Keratinocyte (primary cell): Measurements from ENCODE around the gene IVNS1ABP. TPM values are rescaled to one million over a fixed set of nuclear protein-coding genes. Genes with fewer than 3 reads are reported as not detected.

ENCODE experiments used
- DNase-seq: peaks from one replicate; pipeline ENCODE4 v3.0.0-alpha.2; 2011; ENCODE audit warnings: low read depth, missing footprints, low spot score
- FAIRE-seq: peaks from 2 replicates; lab custom pipeline; 2011; peaks lifted over from hg19 to GRCh38; lab: Jason Lieb, UNC
- H2AFZ ChIP-seq: 2 replicates; pipeline ENCODE4 v1.6.0; 2012; ENCODE audit warnings: low read length, control low read depth, inconsistent platforms; ENCODE audit not compliant: control insufficient read depth
- H3K27ac ChIP-seq: 2 replicates; pipeline ENCODE4 v1.5.1; 2011; ENCODE audit warnings: low read length; ENCODE audit not compliant: control insufficient read depth, insufficient read depth
- H3K27me3 ChIP-seq: 3 replicates; pipeline ENCODE4 v1.6.0; 2011; ENCODE audit warnings: low read length; ENCODE audit not compliant: control insufficient read depth, insufficient read depth; ENCODE audit errors: extremely low read depth
- H3K36me3 ChIP-seq, 2 experiments: 2 replicates in 1 of 2; 3 replicates in 1 of 2; pipeline ENCODE4 v1.5.1; 2011; ENCODE audit warnings: low read length in 2 of 2, mild to moderate bottlenecking in 1 of 2; ENCODE audit not compliant: control insufficient read depth in 2 of 2, insufficient read depth in 2 of 2; ENCODE audit errors: extremely low read depth in 1 of 2
- H3K4me1 ChIP-seq: 3 replicates; pipeline ENCODE4 v1.5.1; 2011; ENCODE audit warnings: low read length; ENCODE audit not compliant: control insufficient read depth, insufficient read depth; ENCODE audit errors: extremely low read depth
- H3K4me2 ChIP-seq: 3 replicates; pipeline ENCODE4 v1.6.0; 2011; ENCODE audit warnings: low read depth, low read length; ENCODE audit not compliant: control insufficient read depth, insufficient read depth; ENCODE audit errors: extremely low read depth
- H3K4me3 ChIP-seq, 3 experiments: fragments of 200-600 bp in 1 of 3; sonication (generic) in 1 of 3; 2 replicates in 2 of 3; 3 replicates in 1 of 3; pipeline ENCODE4 v1.5.1; 2011 to 2016; ENCODE audit warnings: low read length in 3 of 3, mild to moderate bottlenecking in 3 of 3, control low read depth in 2 of 3, inconsistent platforms in 1 of 3, low read depth in 1 of 3, mixed read lengths in 1 of 3, mixed run types in 1 of 3, moderate library complexity in 1 of 3; ENCODE audit not compliant: control insufficient read depth in 2 of 3, insufficient read depth in 2 of 3; ENCODE audit errors: extremely low read depth in 1 of 3
- H3K79me2 ChIP-seq: 2 replicates; pipeline ENCODE4 v1.6.0; 2012; ENCODE audit warnings: low read length; ENCODE audit not compliant: control insufficient read depth, insufficient read depth
- H3K9ac ChIP-seq: 3 replicates; pipeline ENCODE4 v1.6.0; 2011; ENCODE audit warnings: low read length; ENCODE audit not compliant: control insufficient read depth, insufficient read depth; ENCODE audit errors: extremely low read depth
- H3K9me1 ChIP-seq: 3 replicates; pipeline ENCODE4 v1.6.0; 2011; ENCODE audit warnings: low read length; ENCODE audit not compliant: control insufficient read depth, insufficient read depth; ENCODE audit errors: extremely low read depth
- H3K9me3 ChIP-seq: 2 replicates; pipeline ENCODE4 v1.5.1; 2012; ENCODE audit warnings: low read depth, low read length; ENCODE audit not compliant: control insufficient read depth
- H4K20me1 ChIP-seq: 3 replicates; pipeline ENCODE4 v1.6.0; 2011; ENCODE audit warnings: low read length; ENCODE audit not compliant: control insufficient read depth, insufficient read depth; ENCODE audit errors: extremely low read depth
- EZH2 ChIP-seq: IDR thresholded peaks from one replicate; pipeline ENCODE4 v1.6.1; 2012; ENCODE audit warnings: inconsistent platforms, mild to moderate bottlenecking, low read length, moderate library complexity
- dilution Hi-C: fragments of 300-500 bp; cut with MboI; formaldehyde crosslinking; loops from one replicate; pipeline ENCODE4 v1.7.0; 2020; ENCODE audit warnings: low sequenced_read_pairs; ENCODE audit not compliant: extremely low pct_ligation_motif_present
- polyA plus RNA-seq, 5 experiments: library from polyadenylated mRNA; depleted of rRNA in 3 of 5; stranded (reverse) in 3 of 5; stranded (forward) in 1 of 5; unstranded in 1 of 5; fragments of >200 nt; gene quantifications; 1 replicate in 1 of 5; 2 replicates in 3 of 5; 3 replicates in 1 of 5; pipeline versions ENCODE4 v1.2.1 to v1.2.3, GENCODE V29; 2011 to 2012; ENCODE audit warnings: missing spikeins in 2 of 5, low read depth in 1 of 5, low replicate concordance in 1 of 5
- TF ChIP-seq, protein P1 (sequence below), 3 experiments: IDR thresholded peaks in 1 of 3; conservative IDR thresholded peaks in 1 of 3; optimal IDR thresholded peaks in 1 of 3; 2 replicates in 2 of 3; 3 replicates in 1 of 3; pipeline versions ENCODE3 to v1.5.1; 2011; ENCODE audit warnings: low read length in 3 of 3, mild to moderate bottlenecking in 3 of 3, moderate library complexity in 2 of 3, control low read depth in 1 of 3, inconsistent platforms in 1 of 3; ENCODE audit not compliant: insufficient read depth in 2 of 3; ENCODE audit errors: extremely low read depth in 1 of 3

The IVNS1ABP gene
- polyA plus RNA-seq, 1 donor (not counting 4 experiments of a cell fraction or from before 2014, with no cell fraction given) = 162 TPM

DNA sequence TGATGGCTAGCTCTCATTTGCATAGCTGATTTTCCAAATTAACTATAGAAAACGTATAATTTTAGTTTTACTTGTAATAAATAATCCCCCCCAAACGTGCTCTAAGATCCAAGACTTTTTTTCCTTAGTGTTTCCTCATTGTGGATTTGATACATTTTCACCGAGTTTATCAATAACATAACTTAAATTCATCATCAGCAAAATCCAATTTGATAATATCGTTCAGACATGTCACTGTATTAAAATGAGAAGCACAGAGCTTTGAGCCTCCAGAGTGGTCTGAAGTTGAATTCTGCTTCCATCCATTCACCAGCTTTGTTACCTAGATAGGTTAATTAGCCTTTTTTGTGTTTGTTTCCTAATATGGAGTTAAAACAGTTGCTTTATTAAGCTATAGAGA, 51.7 kb downstream of the IVNS1ABP start:
- H3K4me1 ChIP-seq = no peaks in the 10 kb centered on the region
- dilution Hi-C loops = no loop called here
- H3K9me1 ChIP-seq = no peaks in the 10 kb centered on the region
- DNase-seq = no peak
- no peaks in the 10 kb centered on the region for H4K20me1 ChIP-seq
- H2AFZ ChIP-seq = no peak overlapping the region
- H3K4me2 ChIP-seq = no peak overlapping the region
- H3K4me3 ChIP-seq = no peak overlapping the region
- no peaks in the 10 kb centered on the region for H3K36me3 ChIP-seq
- no peak overlapping the region for H3K27ac ChIP-seq
- no peak for FAIRE-seq
- no peaks in the 10 kb centered on the region for H3K9me3 ChIP-seq
- no peaks in the 10 kb centered on the region for H3K27me3 ChIP-seq
- H3K9ac ChIP-seq = no peak overlapping the region
- no peak for TF ChIP-seq EZH2
- TF ChIP-seq, protein P1, sequence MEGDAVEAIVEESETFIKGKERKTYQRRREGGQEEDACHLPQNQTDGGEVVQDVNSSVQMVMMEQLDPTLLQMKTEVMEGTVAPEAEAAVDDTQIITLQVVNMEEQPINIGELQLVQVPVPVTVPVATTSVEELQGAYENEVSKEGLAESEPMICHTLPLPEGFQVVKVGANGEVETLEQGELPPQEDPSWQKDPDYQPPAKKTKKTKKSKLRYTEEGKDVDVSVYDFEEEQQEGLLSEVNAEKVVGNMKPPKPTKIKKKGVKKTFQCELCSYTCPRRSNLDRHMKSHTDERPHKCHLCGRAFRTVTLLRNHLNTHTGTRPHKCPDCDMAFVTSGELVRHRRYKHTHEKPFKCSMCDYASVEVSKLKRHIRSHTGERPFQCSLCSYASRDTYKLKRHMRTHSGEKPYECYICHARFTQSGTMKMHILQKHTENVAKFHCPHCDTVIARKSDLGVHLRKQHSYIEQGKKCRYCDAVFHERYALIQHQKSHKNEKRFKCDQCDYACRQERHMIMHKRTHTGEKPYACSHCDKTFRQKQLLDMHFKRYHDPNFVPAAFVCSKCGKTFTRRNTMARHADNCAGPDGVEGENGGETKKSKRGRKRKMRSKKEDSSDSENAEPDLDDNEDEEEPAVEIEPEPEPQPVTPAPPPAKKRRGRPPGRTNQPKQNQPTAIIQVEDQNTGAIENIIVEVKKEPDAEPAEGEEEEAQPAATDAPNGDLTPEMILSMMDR (optimal IDR thresholded peaks at IDR 0.05 in 1 of 3, IDR thresholded peaks at IDR 0.05 in 1 of 3, conservative IDR thresholded peaks at IDR 0.05 in 1 of 3; ENCODE audit: extremely low read depth in 1 of 3, insufficient read depth in 2 of 3, low read length in 3 of 3) = no peak
- H3K79me2 ChIP-seq = no peaks in the 10 kb centered on the region

DNA sequence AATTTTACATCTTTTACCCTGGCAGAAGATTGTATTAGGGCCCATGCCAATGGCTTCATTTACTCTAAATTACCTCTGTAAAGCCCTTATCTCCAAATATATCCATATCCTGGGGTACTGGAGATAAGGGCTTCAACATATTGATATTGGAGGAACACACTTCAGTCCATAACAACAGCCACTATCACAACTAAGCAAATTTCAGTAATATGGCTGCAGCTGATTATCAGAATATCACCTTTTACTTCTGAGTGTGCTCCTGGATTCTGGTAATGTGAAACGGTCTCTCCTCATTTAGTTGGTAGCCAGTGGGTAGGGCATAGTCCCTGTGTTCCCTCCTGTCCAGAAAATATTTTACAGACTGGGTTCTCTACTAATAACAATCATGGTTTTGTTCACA, 53.3 kb downstream of the IVNS1ABP start:
- H3K9ac ChIP-seq = no peak overlapping the region
- no peaks in the 10 kb centered on the region for H3K9me3 ChIP-seq
- TF ChIP-seq EZH2 = no peak
- TF ChIP-seq, protein P1 (optimal IDR thresholded peaks at IDR 0.05 in 1 of 3, IDR thresholded peaks at IDR 0.05 in 1 of 3, conservative IDR thresholded peaks at IDR 0.05 in 1 of 3; ENCODE audit: extremely low read depth in 1 of 3, insufficient read depth in 2 of 3, low read length in 3 of 3) = no peak
- no peak overlapping the region for H2AFZ ChIP-seq
- no peaks in the 10 kb centered on the region for H3K36me3 ChIP-seq
- H4K20me1 ChIP-seq = no peaks in the 10 kb centered on the region
- no peaks in the 10 kb centered on the region for H3K79me2 ChIP-seq
- H3K27me3 ChIP-seq = no peaks in the 10 kb centered on the region
- no peak overlapping the region for H3K27ac ChIP-seq
- no peak for DNase-seq
- no peak overlapping the region for H3K4me3 ChIP-seq
- dilution Hi-C loops = no loop called here
- no peaks in the 10 kb centered on the region for H3K4me1 ChIP-seq
- FAIRE-seq = no peak
- no peak overlapping the region for H3K4me2 ChIP-seq
- no peaks in the 10 kb centered on the region for H3K9me1 ChIP-seq
